HT-29 (cell line): ENCODE measurements around the gene LIPF. TPM values are rescaled to one million over a fixed set of nuclear protein-coding genes. Genes with fewer than 3 reads are reported as not detected.
A peak's percentile ranks its signal among the peaks of the same experiment; 100 is the strongest.
"Not testable (repeated sequence)": the region's sequence is repeated elsewhere in the genome, so short reads cannot be mapped to it uniquely, and the experiment has no call there.

Experiments used
- DNase-seq: peaks from one replicate; pipeline ENCODE4 v3.0.0-alpha.2; 2015; ENCODE audit warnings: low spot score
- total RNA-seq: library from RNA; depleted of rRNA; stranded (reverse); fragments of >200 nt; shearing (Covaris generic); gene quantifications from 2 replicates; pipeline ENCODE4 v1.2.3, GENCODE V29; 2014; rRNA removed

LIPF gene
- total RNA-seq, 1 experiment from 2014 or later: not detected

GRCh38 chr10:88676283-88677060, 12.2 kb downstream of the LIPF start:
- no peak for DNase-seq

- DNase-seq: no peak
Observed at GRCh38 chr10:88680958-88681357, 16.7 kb downstream of the LIPF start.

- DNase-seq: no peak
Observed at GRCh38 chr10:88682491-88682890, 18.2 kb downstream of the LIPF start.

- DNase-seq: peak; percentile 52
Observed at GRCh38 chr10:88687853-88688467, 23.7 kb downstream of the LIPF start.

- DNase-seq: no peak
Observed at GRCh38 chr10:88689366-88689765, 25.1 kb downstream of the LIPF start.

GRCh38 chr10:88693392-88694020, 29.3 kb downstream of the LIPF start:
- DNase-seq: peak; percentile 64

GRCh38 chr10:88702848-88703597, 38.8 kb downstream of the LIPF start:
- DNase-seq: peak; percentile 95

GRCh38 chr10:88705958-88706357, 41.7 kb downstream of the LIPF start, which contains the start of gene LIPK:
TSS of gene LIPK (plus strand) at chr10:88706249. CDS start at chr10:88724544, 18,295 bp downstream.
- DNase-seq: peak; percentile 22

GRCh38 chr10:88707429-88708155, 43.4 kb downstream of the LIPF start:
- DNase-seq: peak; percentile 77

GRCh38 chr10:88709361-88709760, 45.1 kb downstream of the LIPF start:
- not testable (repeated sequence) for DNase-seq

- no peak for DNase-seq
Observed at GRCh38 chr10:88715517-88715916, 51.3 kb downstream of the LIPF start.

GRCh38 chr10:88721392-88721791, 57.1 kb downstream of the LIPF start:
- DNase-seq: no peak

- DNase-seq: no peak
Observed at GRCh38 chr10:88725798-88726197, 61.6 kb downstream of the LIPF start.

- peak; percentile 21 for DNase-seq
Observed at GRCh38 chr10:88728107-88728763, 64.0 kb downstream of the LIPF start.

Other genes starting within 250 kb of the LIPF start
- 20.8 and 25.1 TPM in 2 replicates for gene RNLS, start 81.1 kb upstream of the LIPF start, total RNA-seq
- not detected in 2 replicates for gene LIPJ, start 77.7 kb upstream of the LIPF start, total RNA-seq
- not detected in 2 replicates for gene LIPK, start 41.8 kb downstream of the LIPF start, total RNA-seq
- gene LIPN, start 95.6 kb downstream of the LIPF start, total RNA-seq: not detected in 2 replicates
- not detected in 2 replicates for gene LIPM, start 138.3 kb downstream of the LIPF start, total RNA-seq
- gene ANKRD22, start 187.4 kb downstream of the LIPF start, total RNA-seq: 6.2 and 7.2 TPM in 2 replicates
- 61.2 and 79.2 TPM in 2 replicates for gene STAMBPL1, start 215.8 kb downstream of the LIPF start, total RNA-seq